Uterus (tissue), 4 donors: Measurements from ENCODE around the gene PRDM13. TPM values are rescaled to one million over a fixed set of nuclear protein-coding genes. Genes with fewer than 3 reads are reported as not detected.

Experiments
- DNase-seq, 2 donors: peaks; one replicate each; pipeline ENCODE4 v3.0.0-alpha.2; 2019 to 2020
- H3K27ac ChIP-seq, 2 donors: fragments of 200-600 bp; sonication (generic); 1 replicate in 1 of 2; 2 replicates in 1 of 2; pipeline ENCODE4 v1.5.1; 2016 to 2018
- H3K27me3 ChIP-seq, 2 donors: fragments of 200-600 bp; sonication (generic); one replicate each; pipeline ENCODE4 v1.5.1; 2018 to 2019; ENCODE audit warnings: control low read depth in 1 of 2
- H3K36me3 ChIP-seq, 2 donors: fragments of 200-600 bp; sonication (generic); one replicate each; pipeline ENCODE4 v1.5.1; 2019; ENCODE audit warnings: control low read depth in 1 of 2
- H3K4me1 ChIP-seq, 2 donors: fragments of 200-600 bp; sonication (generic); one replicate each; pipeline ENCODE4 v1.5.1; 2018 to 2019; ENCODE audit warnings: control low read depth in 1 of 2
- H3K4me3 ChIP-seq, 2 donors: fragments of 200-600 bp; sonication (generic); 1 replicate in 1 of 2; 2 replicates in 1 of 2; pipeline ENCODE4 v1.5.1; 2018 to 2019; ENCODE audit warnings: mild to moderate bottlenecking in 1 of 2
- H3K9me3 ChIP-seq, 2 donors: fragments of 200-600 bp; sonication (generic); one replicate each; pipeline ENCODE4 v1.5.1; 2019; ENCODE audit warnings: control low read depth in 1 of 2
- POLR2A ChIP-seq, 2 donors: fragments of 450-650 bp; IDR thresholded peaks; one replicate each; pipeline ENCODE4 v1.6.1; 2016; ENCODE audit warnings: antibody characterized with exemption in 2 of 2, mild to moderate bottlenecking in 1 of 2, moderate library complexity in 1 of 2
- intact Hi-C: fragments of 100-400 bp; cut with DNase I; formaldehyde crosslinking; loops from one replicate; pipeline ENCODE4 v1.15.1; 2023; ENCODE audit warnings: low total_unique reads
- total RNA-seq, 4 donors: library from RNA; depleted of rRNA in 3 of 4; stranded (reverse); fragments of >200 nt in 3 of 4; gene quantifications; one replicate each; pipeline versions ENCODE4 v1.1.0 to v1.2.4, GENCODE V29; 2014 to 2023
- TF ChIP-seq, protein P1 (sequence below), 4 experiments: fragments of 200-600 bp in 2 of 4; fragments of 450-650 bp in 2 of 4; sonication (generic) in 2 of 4; IDR thresholded peaks; one replicate each; pipeline ENCODE4 v1.5.1; 2016 to 2019; ENCODE audit warnings: antibody characterized with exemption in 4 of 4, mild to moderate bottlenecking in 2 of 4, moderate library complexity in 1 of 4
- donor health status: DM: yes; HTN: yes; CAD: no.

The PRDM13 gene
- not detected for total RNA-seq

DNA sequence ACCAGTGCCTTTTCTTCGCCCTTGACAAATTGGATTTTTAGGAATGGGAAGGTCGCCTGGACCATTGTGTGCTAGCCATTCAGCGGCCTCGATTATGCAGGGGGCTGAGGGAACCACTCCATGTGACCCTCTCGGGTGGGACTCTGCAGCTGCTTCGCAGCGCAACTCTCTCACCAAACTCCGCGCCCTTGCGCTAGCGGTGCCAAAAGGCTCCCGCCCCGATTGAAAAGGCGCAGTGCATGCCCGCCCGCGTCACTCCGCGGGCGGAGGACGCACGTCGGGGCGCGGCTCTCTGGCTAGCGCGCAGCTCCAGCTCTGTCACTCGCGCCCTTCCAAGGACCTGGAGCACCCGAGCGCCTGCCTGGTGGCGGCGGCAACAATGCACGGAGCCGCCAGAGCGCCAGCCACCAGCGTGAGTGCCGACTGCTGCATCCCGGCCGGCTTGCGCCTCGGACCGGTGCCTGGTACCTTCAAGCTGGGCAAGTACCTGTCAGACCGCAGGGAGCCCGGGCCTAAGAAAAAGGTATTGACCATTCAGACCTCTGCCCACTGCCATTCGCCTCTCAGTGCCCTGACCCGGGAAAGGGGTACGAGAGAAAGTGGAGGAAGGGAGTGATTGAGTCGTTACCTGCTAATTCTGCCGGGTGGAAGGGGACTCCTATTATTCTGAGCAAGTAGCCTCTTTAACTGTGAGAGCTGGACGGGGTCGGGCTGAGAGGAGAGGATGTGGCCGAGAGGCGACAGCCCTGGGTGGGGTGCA lies at the start of gene PRDM13:
TSS of gene PRDM13 (plus strand) at position 178 of the 760 bp plus-strand sequence. CDS start at position 380, 202 bp downstream.
- DNase-seq = no peak
- peaks cover 25 to 98% of the 10 kb centered on the region in 2 donors for H3K27me3 ChIP-seq
- no peak for TF ChIP-seq POLR2A (IDR thresholded peaks at IDR 0.05)
- TF ChIP-seq, protein P1, sequence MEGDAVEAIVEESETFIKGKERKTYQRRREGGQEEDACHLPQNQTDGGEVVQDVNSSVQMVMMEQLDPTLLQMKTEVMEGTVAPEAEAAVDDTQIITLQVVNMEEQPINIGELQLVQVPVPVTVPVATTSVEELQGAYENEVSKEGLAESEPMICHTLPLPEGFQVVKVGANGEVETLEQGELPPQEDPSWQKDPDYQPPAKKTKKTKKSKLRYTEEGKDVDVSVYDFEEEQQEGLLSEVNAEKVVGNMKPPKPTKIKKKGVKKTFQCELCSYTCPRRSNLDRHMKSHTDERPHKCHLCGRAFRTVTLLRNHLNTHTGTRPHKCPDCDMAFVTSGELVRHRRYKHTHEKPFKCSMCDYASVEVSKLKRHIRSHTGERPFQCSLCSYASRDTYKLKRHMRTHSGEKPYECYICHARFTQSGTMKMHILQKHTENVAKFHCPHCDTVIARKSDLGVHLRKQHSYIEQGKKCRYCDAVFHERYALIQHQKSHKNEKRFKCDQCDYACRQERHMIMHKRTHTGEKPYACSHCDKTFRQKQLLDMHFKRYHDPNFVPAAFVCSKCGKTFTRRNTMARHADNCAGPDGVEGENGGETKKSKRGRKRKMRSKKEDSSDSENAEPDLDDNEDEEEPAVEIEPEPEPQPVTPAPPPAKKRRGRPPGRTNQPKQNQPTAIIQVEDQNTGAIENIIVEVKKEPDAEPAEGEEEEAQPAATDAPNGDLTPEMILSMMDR (IDR thresholded peaks at IDR 0.05) = no peak
- H3K9me3 ChIP-seq = no peaks in the 10 kb centered on the region
- H3K4me1 ChIP-seq = peaks cover 0 to 18% of the 10 kb centered on the region in 2 donors
- no peak within 1 kb of the TSS for H3K27ac ChIP-seq
- H3K36me3 ChIP-seq = no peaks in the 10 kb centered on the region
- intact Hi-C loops = no loop called here
- H3K4me3 ChIP-seq = no peak within 1 kb of the TSS

DNA sequence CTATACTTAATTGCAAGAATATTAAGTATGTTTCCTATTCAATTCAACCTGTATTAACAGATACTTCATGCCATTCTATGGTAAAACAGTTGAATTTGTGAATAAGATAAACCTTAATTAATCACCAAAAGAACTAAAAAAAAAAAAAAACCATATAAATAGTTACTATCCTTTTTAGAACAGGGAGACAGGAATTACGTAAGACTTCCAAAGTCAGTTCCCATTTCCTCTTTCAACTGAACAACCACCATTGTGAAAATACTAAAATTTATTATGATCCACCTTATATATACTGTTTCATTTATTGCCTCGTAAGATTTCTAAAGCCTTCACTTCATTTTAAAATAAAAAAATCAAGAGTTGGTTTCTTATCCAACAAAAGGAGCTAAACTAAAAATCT lies 47.6 kb upstream of the PRDM13 start:
- no peak for DNase-seq
- no peaks in the 10 kb centered on the region for H3K27me3 ChIP-seq
- intact Hi-C loops = no loop called here
- no peak overlapping the region for H3K27ac ChIP-seq
- no peak for TF ChIP-seq POLR2A (IDR thresholded peaks at IDR 0.05)
- TF ChIP-seq, protein P1 (IDR thresholded peaks at IDR 0.05) = no peak
- no peak overlapping the region for H3K4me3 ChIP-seq
- H3K9me3 ChIP-seq = peaks cover 0 to 6% of the 10 kb centered on the region in 2 donors
- H3K4me1 ChIP-seq = no peaks in the 10 kb centered on the region
- H3K36me3 ChIP-seq = no peaks in the 10 kb centered on the region

DNA sequence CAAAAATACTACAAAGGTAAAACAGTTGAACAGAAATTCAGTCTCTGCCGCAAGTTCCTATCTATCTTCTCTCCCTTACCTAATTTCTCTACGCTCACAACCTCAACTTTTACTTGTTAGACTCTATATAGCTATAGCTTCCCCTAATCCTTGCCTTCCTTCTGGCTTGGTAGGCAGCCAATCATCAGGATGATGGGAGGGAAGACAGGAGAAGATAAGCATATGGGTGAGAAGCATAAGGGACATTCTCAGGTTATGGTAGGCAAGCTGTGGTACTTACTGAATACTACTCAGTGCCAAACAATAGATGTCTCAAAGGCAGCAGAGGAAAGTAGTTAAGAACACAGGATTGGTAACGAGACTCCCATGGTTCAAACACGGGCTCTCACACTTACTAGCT lies 46.0 kb upstream of the PRDM13 start:
- no peak overlapping the region for H3K4me3 ChIP-seq
- no peak for DNase-seq
- intact Hi-C loops = no loop called here
- H3K4me1 ChIP-seq = no peaks in the 10 kb centered on the region
- H3K9me3 ChIP-seq = no peaks in the 10 kb centered on the region
- H3K27ac ChIP-seq = no peak overlapping the region
- no peaks in the 10 kb centered on the region for H3K27me3 ChIP-seq
- no peaks in the 10 kb centered on the region for H3K36me3 ChIP-seq
- TF ChIP-seq, protein P1 (IDR thresholded peaks at IDR 0.05) = no peak
- no peak for TF ChIP-seq POLR2A (IDR thresholded peaks at IDR 0.05)

DNA sequence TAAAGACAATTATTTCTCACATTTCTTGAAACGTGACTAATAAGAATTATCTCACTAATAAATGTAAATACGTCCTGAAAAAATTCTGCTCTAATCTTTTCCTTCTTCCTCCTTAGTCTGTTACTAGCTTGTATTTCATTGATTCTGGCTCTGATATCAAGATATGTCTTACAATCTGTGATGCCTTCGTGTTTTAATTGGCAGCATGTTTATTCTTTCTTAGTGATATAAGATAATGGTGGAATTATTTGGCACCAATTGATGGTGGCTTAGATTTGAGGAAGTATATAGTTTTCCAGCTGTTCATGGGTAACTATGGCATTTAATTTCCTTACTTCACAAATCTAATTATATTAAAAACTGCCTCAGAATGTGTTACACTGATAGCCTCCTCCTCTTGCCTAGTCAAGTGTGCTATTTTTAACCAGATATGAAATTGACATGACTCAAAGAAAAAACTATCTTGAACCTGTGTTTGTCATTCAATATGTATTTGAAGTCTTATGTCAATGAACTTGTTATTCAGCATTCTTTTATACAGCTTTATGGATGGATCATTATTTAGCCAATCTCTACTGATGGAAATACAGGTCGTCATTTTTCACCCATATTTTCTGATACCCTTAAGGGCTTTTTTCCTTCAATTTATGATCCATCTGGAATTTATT lies 43.4 kb upstream of the PRDM13 start:
- Histone ChIP-seq H3K4me3 (no peak overlapping the region), H3K9me3 (no peaks in the 10 kb centered on the region), H3K27ac (no peak overlapping the region), H3K36me3 (no peaks in the 10 kb centered on the region), H3K27me3 (no peaks in the 10 kb centered on the region), H3K4me1 (no peaks in the 10 kb centered on the region)
- TF ChIP-seq, protein P1 (IDR thresholded peaks at IDR 0.05) = no peak
- TF ChIP-seq POLR2A (IDR thresholded peaks at IDR 0.05) = no peak
- no peak for DNase-seq
- intact Hi-C loops = no loop called here
